B cell (primary cell): Measurements from ENCODE around the gene RAB15. TPM values are rescaled to one million over a fixed set of nuclear protein-coding genes. Genes with fewer than 3 reads are reported as not detected.

Experiments used
- ATAC-seq: fragments of 200-7000 bp; cut with Tn5 transposase; one replicate; pipeline ENCODE4 v1.10.0; 2021; ENCODE audit warnings: low read depth, mild to moderate bottlenecking, moderate number of reproducible peaks, moderate library complexity
- CTCF ChIA-PET: fragments of 350-600 bp; sonication (Branson Sonifier 250); formaldehyde crosslinking; loops from one replicate; lab custom pipeline; 2021; ENCODE audit warnings: antibody characterized with exemption, inconsistent platforms; lab: Charles Lee
- POLR2A ChIA-PET: fragments of 350-600 bp; sonication (Branson Sonifier 250); formaldehyde crosslinking; loops from one replicate; lab custom pipeline; 2021; ENCODE audit warnings: antibody characterized with exemption; lab: Charles Lee
- DNase-seq: peaks from one replicate; pipeline ENCODE4 v3.0.0; 2013
- H2AFZ ChIP-seq: 2 replicates; pipeline ENCODE4 v1.6.1; 2012; ENCODE audit warnings: mild to moderate bottlenecking, low read depth, low read length; ENCODE audit not compliant: insufficient read depth, poor library complexity, severe bottlenecking
- H3K27ac ChIP-seq, 2 donors: 1 replicate in 1 of 2; 2 replicates in 1 of 2; pipeline ENCODE4 v1.5.1; 2012 to 2013; ENCODE audit warnings: low read length in 2 of 2, mild to moderate bottlenecking in 2 of 2, moderate library complexity in 1 of 2
- H3K27me3 ChIP-seq, 4 experiments: fragments of 200-600 bp in 1 of 4; sonication (generic) in 1 of 4; replicated peaks in 1 of 4; 1 replicate in 2 of 4; 2 replicates in 2 of 4; pipeline versions ENCODE4 v1.6.1 to v1.7.0; 2013 to 2016; ENCODE audit warnings: low read length in 3 of 4, mild to moderate bottlenecking in 2 of 4, mixed read lengths in 1 of 4, moderate library complexity in 1 of 4; ENCODE audit not compliant: insufficient read depth in 4 of 4, control insufficient read depth in 3 of 4; ENCODE audit errors: control extremely low read depth in 1 of 4
- H3K36me3 ChIP-seq, 2 experiments: replicated peaks in 1 of 2; 1 replicate in 1 of 2; 2 replicates in 1 of 2; pipeline versions ENCODE4 v1.6.1 to v1.7.1; 2013; ENCODE audit warnings: low read length in 1 of 2; ENCODE audit not compliant: insufficient read depth in 2 of 2, control insufficient read depth in 1 of 2; ENCODE audit errors: control extremely low read depth in 1 of 2, extremely low read depth in 1 of 2
- H3K4me1 ChIP-seq, 2 donors: fragments of 200-600 bp in 1 of 2; sonication (generic) in 1 of 2; 1 replicate in 1 of 2; 2 replicates in 1 of 2; pipeline versions ENCODE4 v1.5.1 to v1.6.1; 2013 to 2017; ENCODE audit warnings: low read length in 2 of 2; ENCODE audit not compliant: control insufficient read depth in 2 of 2, insufficient read depth in 2 of 2
- H3K4me2 ChIP-seq: replicated peaks from 2 replicates; pipeline ENCODE3; 2012; ENCODE audit warnings: mild to moderate bottlenecking, low read depth, low read length; ENCODE audit not compliant: poor library complexity, severe bottlenecking
- H3K4me3 ChIP-seq, 5 experiments: fragments of 200-600 bp in 1 of 5; sonication (generic) in 1 of 5; 1 replicate in 3 of 5; 2 replicates in 2 of 5; pipeline versions ENCODE4 v1.5.1 to v1.7.0; 2011 to 2016; ENCODE audit warnings: low read length in 4 of 5, mild to moderate bottlenecking in 4 of 5, low read depth in 2 of 5, control low read depth in 1 of 5, moderate library complexity in 1 of 5; ENCODE audit not compliant: insufficient read depth in 1 of 5; ENCODE audit errors: control extremely low read depth in 1 of 5, extremely low read depth in 1 of 5
- H3K79me2 ChIP-seq: fragments of 200-600 bp; sonication (generic); one replicate; pipeline ENCODE4 v1.6.0; 2016; ENCODE audit warnings: low read length; ENCODE audit not compliant: control insufficient read depth, insufficient read depth
- H3K9ac ChIP-seq: fragments of 200-600 bp; sonication (generic); 2 replicates; pipeline ENCODE4 v1.6.1; 2017; ENCODE audit warnings: mild to moderate bottlenecking, low read length, moderate library complexity
- H3K9me3 ChIP-seq, 3 donors: one replicate each; pipeline versions ENCODE4 v1.6.1 to v1.7.1; 2013; ENCODE audit warnings: low read length in 2 of 3; ENCODE audit not compliant: control insufficient read depth in 2 of 3, insufficient read depth in 1 of 3; ENCODE audit errors: control extremely low read depth in 1 of 3
- H4K20me1 ChIP-seq: 2 replicates; pipeline ENCODE4 v1.6.0; 2012; ENCODE audit warnings: mild to moderate bottlenecking, low read length; ENCODE audit not compliant: insufficient read depth, control insufficient read depth, poor library complexity, severe bottlenecking
- H3K27ac Mint-ChIP-seq: one replicate; pipeline ENCODE4 v1.8.0; 2021; ENCODE audit warnings: mixed read lengths
- H3K27me3 Mint-ChIP-seq: one replicate; pipeline ENCODE4 v1.8.0; 2021; ENCODE audit warnings: mixed read lengths
- H3K4me1 Mint-ChIP-seq: one replicate; pipeline ENCODE4 v1.8.0; 2021; ENCODE audit warnings: mixed read lengths
- H3K4me3 Mint-ChIP-seq: one replicate; pipeline ENCODE4 v1.8.0; 2021; ENCODE audit warnings: mixed read lengths
- H3K9me3 Mint-ChIP-seq: one replicate; pipeline ENCODE4 v1.8.0; 2022; ENCODE audit warnings: mixed read lengths; ENCODE audit not compliant: insufficient read depth
- EZH2 ChIP-seq: IDR thresholded peaks from 2 replicates; pipeline ENCODE4 v1.6.1; 2012; ENCODE audit warnings: borderline replicate concordance, low read depth, mild to moderate bottlenecking, moderate library complexity, low read length; ENCODE audit not compliant: insufficient read depth, poor library complexity, severe bottlenecking
- WGBS: methylation state at CpG from one replicate; pipeline ENCODE4 v1.1.5; 2013; ENCODE audit warnings: missing lambda C conversion rate; ENCODE audit not compliant: insufficient coverage; 5-methylcytosine and 5-hydroxymethylcytosine counted together
- intact Hi-C: fragments of 100-400 bp; cut with micrococcal nuclease; formaldehyde crosslinking; loops from one replicate; pipeline ENCODE4 v1.10.0; 2022
- polyA plus RNA-seq: library from polyadenylated mRNA; depleted of rRNA; stranded (reverse); fragments of >200 nt; gene quantifications from 2 replicates; pipeline ENCODE4 v1.2.3, GENCODE V29; 2012
- total RNA-seq, 2 donors: library from RNA; stranded (reverse); fragments of 120-200 nt in 1 of 2; gene quantifications; 1 replicate in 1 of 2; 2 replicates in 1 of 2; pipeline versions ENCODE4 v1.2.3 to v1.2.4, GENCODE V29; 2013 to 2022
- TF ChIP-seq, protein P1 (sequence below): fragments of 200-600 bp; IDR thresholded peaks from one replicate; pipeline ENCODE4 v1.8.0; 2022; ENCODE audit warnings: antibody characterized with exemption, mild to moderate bottlenecking

The RAB15 gene
- total and polyA plus RNA-seq, 2 donors (not counting 1 experiment from before 2014, with no cell fraction given) = 0.17 to 0.19 TPM

DNA sequence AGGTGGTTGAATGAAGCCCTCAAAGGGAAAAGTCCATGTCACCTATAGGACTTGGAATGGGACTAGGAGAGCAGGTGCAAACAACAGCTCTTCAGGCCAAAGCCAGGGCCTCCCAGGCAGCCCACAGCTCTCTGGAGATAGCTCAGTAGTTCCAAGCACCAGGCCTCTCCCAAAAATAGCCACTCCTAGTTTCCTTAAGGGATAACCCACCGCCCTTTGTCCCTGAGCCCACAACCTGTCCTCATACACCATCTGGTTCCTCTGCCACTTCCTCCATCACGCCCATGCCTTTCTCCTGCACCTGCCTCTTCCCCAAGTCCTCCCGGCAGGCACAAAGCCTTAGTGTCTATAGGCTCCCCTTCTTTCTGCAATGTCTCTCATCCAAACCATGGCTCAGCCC is 2.1 kb downstream of the RAB15 start:
- no peak overlapping the region for H3K4me2 ChIP-seq
- H3K27me3 ChIP-seq = peaks cover 0 to 27% (median 9%) of the 10 kb centered on the region in 4 experiments
- no peak overlapping the region for H2AFZ ChIP-seq
- Mint-ChIP-seq H3K27ac (no peak overlapping the region), H3K27me3 (peaks cover 15% of the 10 kb centered on the region), H3K4me3 (peak overlapping the region; percentile 18), H3K9me3 (no peaks in the 10 kb centered on the region), H3K4me1 (peaks cover 6% of the 10 kb centered on the region)
- no peaks in the 10 kb centered on the region for H3K79me2 ChIP-seq
- H3K4me1 ChIP-seq = peaks cover 11% of the 10 kb centered on the region in 2 donors
- H3K27ac ChIP-seq = no peak overlapping the region
- no peak overlapping the region for H3K4me3 ChIP-seq
- TF ChIP-seq, protein P1, sequence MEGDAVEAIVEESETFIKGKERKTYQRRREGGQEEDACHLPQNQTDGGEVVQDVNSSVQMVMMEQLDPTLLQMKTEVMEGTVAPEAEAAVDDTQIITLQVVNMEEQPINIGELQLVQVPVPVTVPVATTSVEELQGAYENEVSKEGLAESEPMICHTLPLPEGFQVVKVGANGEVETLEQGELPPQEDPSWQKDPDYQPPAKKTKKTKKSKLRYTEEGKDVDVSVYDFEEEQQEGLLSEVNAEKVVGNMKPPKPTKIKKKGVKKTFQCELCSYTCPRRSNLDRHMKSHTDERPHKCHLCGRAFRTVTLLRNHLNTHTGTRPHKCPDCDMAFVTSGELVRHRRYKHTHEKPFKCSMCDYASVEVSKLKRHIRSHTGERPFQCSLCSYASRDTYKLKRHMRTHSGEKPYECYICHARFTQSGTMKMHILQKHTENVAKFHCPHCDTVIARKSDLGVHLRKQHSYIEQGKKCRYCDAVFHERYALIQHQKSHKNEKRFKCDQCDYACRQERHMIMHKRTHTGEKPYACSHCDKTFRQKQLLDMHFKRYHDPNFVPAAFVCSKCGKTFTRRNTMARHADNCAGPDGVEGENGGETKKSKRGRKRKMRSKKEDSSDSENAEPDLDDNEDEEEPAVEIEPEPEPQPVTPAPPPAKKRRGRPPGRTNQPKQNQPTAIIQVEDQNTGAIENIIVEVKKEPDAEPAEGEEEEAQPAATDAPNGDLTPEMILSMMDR = no peak
- no peak for TF ChIP-seq EZH2
- no peaks in the 10 kb centered on the region for H4K20me1 ChIP-seq
- ChIA-PET CTCF (no interaction called here), POLR2A (no interaction called here)
- ATAC-seq (no peak), DNase-seq (no peak)
- 4% methylated on average over 3 of the region's 3 CpGs for WGBS
- no peak overlapping the region for H3K9ac ChIP-seq
- no peaks in the 10 kb centered on the region for H3K9me3 ChIP-seq
- no peaks in the 10 kb centered on the region for H3K36me3 ChIP-seq
- intact Hi-C loops = loop anchor here (5.0 kb wide), 1 partner anchor 58 kb away; the partner anchor contains the start of gene CHURC1

DNA sequence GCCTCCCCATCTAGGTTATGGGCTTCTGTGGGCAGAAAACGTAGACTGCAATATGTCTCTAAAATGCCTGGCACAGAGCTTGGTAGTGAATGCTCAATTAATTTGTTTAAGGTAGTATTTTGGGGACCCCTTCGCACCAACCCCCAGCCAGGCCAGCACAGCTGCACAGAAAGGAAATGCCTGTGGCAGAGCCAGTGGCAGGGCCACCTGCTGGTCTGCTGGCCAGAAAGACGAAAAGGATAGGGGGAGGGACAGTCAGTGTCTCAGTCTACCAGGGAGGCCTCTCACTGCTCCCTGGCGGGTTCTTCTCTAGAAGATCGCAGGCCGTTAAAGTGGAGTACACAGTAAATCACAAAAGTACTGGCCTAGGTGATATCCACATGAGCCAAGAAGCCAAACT is 3.5 kb downstream of the RAB15 start:
- DNase-seq (no peak), ATAC-seq (no peak)
- peaks cover 15% of the 10 kb centered on the region for H3K27me3 Mint-ChIP-seq
- H3K27ac Mint-ChIP-seq = no peak overlapping the region
- Histone ChIP-seq H3K36me3 (no peaks in the 10 kb centered on the region), H3K4me1 (peaks cover 11% of the 10 kb centered on the region in 2 donors), H3K4me2 (no peak overlapping the region), H2AFZ (no peak overlapping the region), H3K27me3 (peaks cover 0 to 27% (median 9%) of the 10 kb centered on the region in 4 experiments), H3K9ac (no peak overlapping the region), H3K79me2 (no peaks in the 10 kb centered on the region), H3K27ac (no peak overlapping the region), H4K20me1 (no peaks in the 10 kb centered on the region), H3K9me3 (no peaks in the 10 kb centered on the region), H3K4me3 (no peak overlapping the region)
- H3K4me1 Mint-ChIP-seq = peaks cover 6% of the 10 kb centered on the region
- POLR2A ChIA-PET = no interaction called here
- intact Hi-C loops = no loop called here
- CTCF ChIA-PET = no interaction called here
- H3K9me3 Mint-ChIP-seq = no peaks in the 10 kb centered on the region
- no peak for TF ChIP-seq EZH2
- TF ChIP-seq, protein P1 = no peak
- H3K4me3 Mint-ChIP-seq = no peak overlapping the region
- WGBS = 72% methylated on average over 4 of the region's 6 CpGs
